Endothelial cell of umbilical vein (primary cell): ENCODE results near the gene SPTBN5. TPM values are rescaled to one million over a fixed set of nuclear protein-coding genes. Genes with fewer than 3 reads are reported as not detected.

Source experiments
- BruUV-seq: library from RNA; stranded (reverse); fragments of 400-500 nt; replicated peaks from 2 replicates; lab custom pipeline; 2021; lab: Mats Ljungman, UMichigan
- CTCF ChIA-PET: fragments of 300-600, 350-600 bp; sonication (Branson Sonifier 250); formaldehyde crosslinking; loops from one replicate; lab custom pipeline; 2021; ENCODE audit warnings: antibody characterized with exemption, inconsistent platforms; lab: Charles Lee
- POLR2A ChIA-PET: fragments of 300-600, 350-600 bp; sonication (Branson Sonifier 250); formaldehyde crosslinking; loops from one replicate; lab custom pipeline; 2021; ENCODE audit warnings: antibody characterized with exemption, inconsistent platforms; lab: Charles Lee
- DNase-seq: peaks from one replicate; pipeline ENCODE4 v3.0.0-alpha.2; 2011; ENCODE audit warnings: low read depth, low spot score
- FAIRE-seq: peaks from 2 replicates; lab custom pipeline; 2011; peaks lifted over from hg19 to GRCh38; lab: Jason Lieb, UNC
- H2AFZ ChIP-seq: 2 replicates; pipeline ENCODE4 v1.6.0; 2012; ENCODE audit warnings: low read depth, low read length, control low read depth, inconsistent platforms
- H3K27ac ChIP-seq: 2 replicates; pipeline ENCODE4 v1.5.1; 2011; ENCODE audit warnings: low read depth, mild to moderate bottlenecking, control low read depth, low read length, moderate library complexity; ENCODE audit not compliant: insufficient read depth
- H3K27me3 ChIP-seq, 2 experiments: 2 replicates each; pipeline versions ENCODE4 v1.6.0 to v1.6.1; 2011; ENCODE audit warnings: low read length in 2 of 2, mixed read lengths in 1 of 2; ENCODE audit not compliant: control insufficient read depth in 2 of 2, insufficient read depth in 2 of 2
- H3K36me3 ChIP-seq, 2 experiments: 2 replicates in 1 of 2; 3 replicates in 1 of 2; pipeline ENCODE4 v1.5.1; 2011; ENCODE audit warnings: low read length in 2 of 2, mild to moderate bottlenecking in 1 of 2, moderate library complexity in 1 of 2; ENCODE audit not compliant: control insufficient read depth in 2 of 2, insufficient read depth in 2 of 2; ENCODE audit errors: extremely low read depth in 1 of 2
- H3K4me1 ChIP-seq: 3 replicates; pipeline ENCODE4 v1.5.1; 2011; ENCODE audit warnings: mild to moderate bottlenecking, low read length; ENCODE audit not compliant: control insufficient read depth, insufficient read depth; ENCODE audit errors: extremely low read depth
- H3K4me2 ChIP-seq: 2 replicates; pipeline ENCODE4 v1.6.1; 2011; ENCODE audit warnings: low read length, control low read depth, mixed read lengths; ENCODE audit not compliant: insufficient read depth
- H3K4me3 ChIP-seq, 3 experiments: fragments of 200-600 bp in 1 of 3; sonication (generic), shearing (Covaris generic) in 1 of 3; replicated peaks in 1 of 3; 2 replicates each; pipeline ENCODE4 v1.5.1; 2011 to 2016; ENCODE audit warnings: control low read depth in 3 of 3, low read length in 3 of 3, mild to moderate bottlenecking in 2 of 3, inconsistent platforms in 1 of 3, low read depth in 1 of 3, moderate library complexity in 1 of 3; ENCODE audit not compliant: insufficient read depth in 1 of 3
- H3K79me2 ChIP-seq: 2 replicates; pipeline ENCODE4 v1.6.0; 2012; ENCODE audit warnings: low read length, inconsistent platforms; ENCODE audit not compliant: control insufficient read depth, insufficient read depth
- H3K9ac ChIP-seq: replicated peaks from 2 replicates; pipeline ENCODE3; 2011; ENCODE audit warnings: low read length, control low read depth; ENCODE audit not compliant: insufficient read depth; ENCODE audit errors: extremely low read depth
- H3K9me1 ChIP-seq: replicated peaks from 3 replicates; pipeline ENCODE4 v1.6.0; 2011; ENCODE audit warnings: mild to moderate bottlenecking, low read length; ENCODE audit not compliant: control insufficient read depth, insufficient read depth; ENCODE audit errors: extremely low read depth
- H3K9me3 ChIP-seq: replicated peaks from 2 replicates; pipeline ENCODE4 v1.5.1; 2012; ENCODE audit warnings: low read length, inconsistent platforms; ENCODE audit not compliant: control insufficient read depth, insufficient read depth
- H4K20me1 ChIP-seq: replicated peaks from 2 replicates; pipeline ENCODE3; 2011; ENCODE audit warnings: mild to moderate bottlenecking, low read length; ENCODE audit not compliant: control insufficient read depth, insufficient read depth; ENCODE audit errors: extremely low read depth
- CTCF ChIP-seq, 2 donors: IDR thresholded peaks; 1 replicate in 1 of 2; 2 replicates in 1 of 2; pipeline ENCODE4 v1.5.1; 2011; ENCODE audit warnings: low read length in 2 of 2, mild to moderate bottlenecking in 2 of 2, moderate library complexity in 2 of 2, control low read depth in 1 of 2, inconsistent platforms in 1 of 2, low read depth in 1 of 2; ENCODE audit not compliant: insufficient read depth in 1 of 2; ENCODE audit errors: extremely low read depth in 1 of 2
- EZH2 ChIP-seq: IDR thresholded peaks from 2 replicates; pipeline ENCODE4 v1.6.1; 2012; ENCODE audit warnings: borderline replicate concordance, low read depth, mild to moderate bottlenecking, moderate library complexity, low read length, inconsistent platforms; ENCODE audit not compliant: severe bottlenecking
- FOS ChIP-seq: IDR thresholded peaks from 2 replicates; pipeline ENCODE4 v1.6.1; 2011; ENCODE audit warnings: mild to moderate bottlenecking, low read length, moderate library complexity, borderline replicate concordance; ENCODE audit not compliant: insufficient read depth
- GATA2 ChIP-seq: IDR thresholded peaks from 2 replicates; pipeline ENCODE4 v1.7.0; 2011; ENCODE audit warnings: low read depth, mild to moderate bottlenecking, moderate library complexity, mixed read lengths, low read length; ENCODE audit not compliant: insufficient read length, insufficient read depth
- JUN ChIP-seq: IDR thresholded peaks from 2 replicates; pipeline ENCODE4 v1.6.1; 2011; ENCODE audit warnings: borderline replicate concordance, low read depth; ENCODE audit not compliant: insufficient read length, insufficient read depth
- MYC ChIP-seq: IDR thresholded peaks from one replicate; pipeline ENCODE4 v1.6.1; 2011; ENCODE audit warnings: mild to moderate bottlenecking, low read depth, low read length
- POLR2A ChIP-seq: IDR thresholded peaks from 2 replicates; pipeline ENCODE4 v1.6.1; 2012; ENCODE audit warnings: low read depth, mild to moderate bottlenecking, control low read depth, low read length
- POLR2AphosphoS5 ChIP-seq: IDR thresholded peaks from 2 replicates; pipeline ENCODE4 v1.6.1; 2012; ENCODE audit warnings: low read depth, mild to moderate bottlenecking, control low read depth, low read length, moderate library complexity; ENCODE audit not compliant: insufficient read depth
- dilution Hi-C: fragments of 300-500 bp; cut with MboI; formaldehyde crosslinking; loops from one replicate; pipeline ENCODE4 v1.15.0; 2019; ENCODE audit warnings: low sequenced_read_pairs; ENCODE audit not compliant: extremely low pct_ligation_motif_present
- intact Hi-C: fragments of 100-400 bp; cut with micrococcal nuclease; formaldehyde crosslinking; loops from one replicate; pipeline ENCODE4 v1.10.0; 2022
- polyA plus RNA-seq, 4 experiments: library from polyadenylated mRNA; depleted of rRNA in 3 of 4; stranded (reverse) in 3 of 4; unstranded in 1 of 4; fragments of >200 nt; gene quantifications; 2 replicates each; pipeline versions ENCODE4 v1.2.1 to v1.2.3, GENCODE V29; 2011 to 2012; ENCODE audit warnings: missing spikeins in 1 of 4
- total RNA-seq: library from RNA; stranded (reverse); gene quantifications from 2 replicates; pipeline ENCODE4 v1.2.3, GENCODE V29; 2021
- TF ChIP-seq, protein P1 (sequence below): IDR thresholded peaks from 2 replicates; pipeline ENCODE4 v1.6.1; 2011; ENCODE audit not compliant: insufficient read depth, insufficient read length

The SPTBN5 gene
- total and polyA plus RNA-seq, 2 donors (not counting 3 experiments of a cell fraction or from before 2014, with no cell fraction given) = 12.0 to 19.0 TPM

GRCh38 chr15:41921167-41921566, 27.3 kb upstream of the SPTBN5 start:
- Histone ChIP-seq H4K20me1 (no peaks in the 10 kb centered on the region), H3K27ac (peak overlapping the region; percentile 65), H2AFZ (no peak overlapping the region), H3K4me3 (no peak overlapping the region), H3K9ac (no peak overlapping the region), H3K9me3 (no peaks in the 10 kb centered on the region), H3K4me2 (no peak overlapping the region), H3K36me3 (peaks cover 26 to 38% of the 10 kb centered on the region in 2 experiments), H3K9me1 (no peaks in the 10 kb centered on the region), H3K4me1 (peaks cover 56% of the 10 kb centered on the region), H3K79me2 (peaks cover 93% of the 10 kb centered on the region), H3K27me3 (no peaks in the 10 kb centered on the region)
- no peak for FAIRE-seq
- peak; percentile 43 for DNase-seq
- no TSS peak for BruUV-seq
- ChIA-PET POLR2A (no interaction called here), CTCF (interaction anchor here (1.0 kb wide), 1 partner anchor 48 kb away, joined by 3 read pairs; no protein-coding TSS in a partner anchor)
- TF ChIP-seq MYC (no peak), FOS (no peak), CTCF (IDR thresholded peaks at IDR 0.05; ENCODE audit: extremely low read depth in 1 of 2, insufficient read depth in 1 of 2, low read depth in 1 of 2, low read length in 2 of 2) (no peak), POLR2AphosphoS5 (no peak), JUN (no peak), EZH2 (no peak), GATA2 (no peak), POLR2A (no peak)
- TF ChIP-seq, protein P1, sequence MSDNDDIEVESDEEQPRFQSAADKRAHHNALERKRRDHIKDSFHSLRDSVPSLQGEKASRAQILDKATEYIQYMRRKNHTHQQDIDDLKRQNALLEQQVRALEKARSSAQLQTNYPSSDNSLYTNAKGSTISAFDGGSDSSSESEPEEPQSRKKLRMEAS = no peak
- dilution Hi-C loops (no loop called here), intact Hi-C loops (no loop called here)
